Peyer's patch (tissue), 4 donors: Measurements from ENCODE around the gene TCIRG1. TPM values are rescaled to one million over a fixed set of nuclear protein-coding genes. Genes with fewer than 3 reads are reported as not detected.

ENCODE experiments used
- DNase-seq, 3 donors: peaks; one replicate each; pipeline ENCODE4 v3.0.0-alpha.2; 2017 to 2019
- H3K27ac ChIP-seq, 4 donors: fragments of 200-600 bp; sonication (generic); one replicate each; pipeline ENCODE4 v1.5.1; 2016 to 2019
- H3K27me3 ChIP-seq, 2 donors: fragments of 200-600 bp; sonication (generic); one replicate each; pipeline ENCODE4 v1.5.1; 2019
- H3K36me3 ChIP-seq, 3 donors: fragments of 200-600 bp; sonication (generic); one replicate each; pipeline ENCODE4 v1.5.1; 2016 to 2019
- H3K4me1 ChIP-seq, 4 donors: fragments of 200-600 bp; sonication (generic); one replicate each; pipeline ENCODE4 v1.5.1; 2016 to 2019
- H3K4me3 ChIP-seq, 4 donors: fragments of 200-600 bp; sonication (generic); 1 replicate in 3 of 4; 2 replicates in 1 of 4; pipeline ENCODE4 v1.5.1; 2016 to 2019; ENCODE audit warnings: mild to moderate bottlenecking in 1 of 4
- H3K9me3 ChIP-seq, 4 donors: fragments of 200-600 bp; sonication (generic); one replicate each; pipeline ENCODE4 v1.5.1; 2016 to 2019; ENCODE audit warnings: mild to moderate bottlenecking in 1 of 4
- CTCF ChIP-seq, 6 experiments: fragments of 450-650 bp in 4 of 6; fragments of 200-600 bp in 2 of 6; sonication (generic) in 1 of 6; IDR thresholded peaks; one replicate each; pipeline ENCODE4 v1.5.1; 2017 to 2019; ENCODE audit warnings: antibody characterized with exemption in 6 of 6, mild to moderate bottlenecking in 3 of 6, moderate library complexity in 1 of 6
- POLR2A ChIP-seq, 2 donors: fragments of 450-650 bp; IDR thresholded peaks; one replicate each; pipeline ENCODE4 v1.5.1; 2017; ENCODE audit warnings: antibody characterized with exemption in 2 of 2, mild to moderate bottlenecking in 2 of 2, moderate library complexity in 2 of 2
- total RNA-seq, 4 donors: library from RNA; depleted of rRNA; stranded (reverse); fragments of >200 nt; gene quantifications; one replicate each; pipeline ENCODE4 v1.1.0, GENCODE V29; 2016

Gene TCIRG1
- total RNA-seq, 4 donors from 2014 or later, result 239 to 586 (median 464) TPM

GRCh38 chr11:68014157-68014946, 24.5 kb upstream of the TCIRG1 start:
- Histone ChIP-seq H3K27me3 (no peaks in the 10 kb centered on the region), H3K4me3 (peak overlapping the region in 1 of 4 donors; percentile 2), H3K4me1 (peaks cover 10 to 54% (median 11%) of the 10 kb centered on the region in 4 donors), H3K9me3 (no peaks in the 10 kb centered on the region), H3K27ac (peak overlapping the region in 3 of 4 donors; percentile 59 to 91 (median 79)), H3K36me3 (no peaks in the 10 kb centered on the region)
- peak in 2 of 3 donors; percentile 81 to 87 for DNase-seq
- TF ChIP-seq CTCF (IDR thresholded peaks at IDR 0.05), result no peak
- TF ChIP-seq POLR2A (IDR thresholded peaks at IDR 0.05), result peak in 1 of 2 donors; percentile 78

- no peak for TF ChIP-seq POLR2A (IDR thresholded peaks at IDR 0.05)
- peak in 1 of 6 experiments; percentile 1 for TF ChIP-seq CTCF (IDR thresholded peaks at IDR 0.05)
- Histone ChIP-seq H3K4me3 (peak overlapping the region in 1 of 4 donors; percentile 2), H3K36me3 (no peaks in the 10 kb centered on the region), H3K27me3 (no peaks in the 10 kb centered on the region), H3K27ac (peak overlapping the region in 3 of 4 donors; percentile 59 to 91 (median 79)), H3K4me1 (peaks cover 4 to 48% (median 5%) of the 10 kb centered on the region in 4 donors), H3K9me3 (no peaks in the 10 kb centered on the region)
- no peak for DNase-seq
Observed at GRCh38 chr11:68014947-68015447, 23.8 kb upstream of the TCIRG1 start.

- Histone ChIP-seq H3K4me1 (peaks cover 0 to 46% (median 3%) of the 10 kb centered on the region in 4 donors), H3K36me3 (no peaks in the 10 kb centered on the region), H3K4me3 (no peak overlapping the region), H3K27me3 (no peaks in the 10 kb centered on the region), H3K9me3 (no peaks in the 10 kb centered on the region), H3K27ac (no peak overlapping the region)
- DNase-seq, result no peak
- TF ChIP-seq POLR2A (IDR thresholded peaks at IDR 0.05) (no peak), CTCF (IDR thresholded peaks at IDR 0.05) (no peak)
Observed at GRCh38 chr11:68015467-68015866, 23.4 kb upstream of the TCIRG1 start.

- Histone ChIP-seq H3K9me3 (no peaks in the 10 kb centered on the region), H3K4me3 (no peak overlapping the region), H3K27me3 (no peaks in the 10 kb centered on the region), H3K4me1 (peaks cover 0 to 37% (median 1%) of the 10 kb centered on the region in 4 donors), H3K36me3 (no peaks in the 10 kb centered on the region), H3K27ac (peak overlapping the region in 1 of 4 donors; percentile 9)
- TF ChIP-seq CTCF (IDR thresholded peaks at IDR 0.05) (no peak), POLR2A (IDR thresholded peaks at IDR 0.05) (no peak)
- no peak for DNase-seq
Observed at GRCh38 chr11:68016161-68016903, 22.5 kb upstream of the TCIRG1 start.

GRCh38 chr11:68016904-68017817, 21.7 kb upstream of the TCIRG1 start:
- Histone ChIP-seq H3K27me3 (no peaks in the 10 kb centered on the region), H3K9me3 (no peaks in the 10 kb centered on the region), H3K36me3 (peaks cover 0 to under 1% (median 0%) of the 10 kb centered on the region in 3 donors), H3K27ac (peak overlapping the region in 1 of 4 donors; percentile 9), H3K4me3 (no peak overlapping the region), H3K4me1 (peaks cover 0 to 29% (median 1%) of the 10 kb centered on the region in 4 donors)
- TF ChIP-seq POLR2A (IDR thresholded peaks at IDR 0.05) (no peak), CTCF (IDR thresholded peaks at IDR 0.05) (no peak)
- no peak for DNase-seq
